Omental fat pad (tissue), 4 donors: ENCODE results near the gene RUNDC1. TPM values are rescaled to one million over a fixed set of nuclear protein-coding genes. Genes with fewer than 3 reads are reported as not detected.

Experiments used
- ATAC-seq: fragments of 150-250 bp; one replicate; pipeline ENCODE4 v1.9.1; 2016; ENCODE audit warnings: mild to moderate bottlenecking, moderate library complexity; ENCODE audit not compliant: low FRiP score
- DNase-seq: peaks from one replicate; pipeline ENCODE4 v3.0.0-alpha.2; 2019; ENCODE audit warnings: low spot score
- CTCF ChIP-seq, 3 donors: fragments of 450-650 bp; IDR thresholded peaks; one replicate each; pipeline ENCODE4 v1.5.1; 2016 to 2017; ENCODE audit warnings: antibody characterized with exemption in 3 of 3, mild to moderate bottlenecking in 3 of 3, moderate library complexity in 2 of 3
- total RNA-seq, 4 donors: library from RNA; depleted of rRNA; stranded (reverse); fragments of >200 nt; gene quantifications; one replicate each; pipeline ENCODE4 v1.1.0, GENCODE V29; 2016

Gene RUNDC1
- total RNA-seq, 4 donors from 2014 or later = 8.5 to 12.4 (median 10.6) TPM

DNA sequence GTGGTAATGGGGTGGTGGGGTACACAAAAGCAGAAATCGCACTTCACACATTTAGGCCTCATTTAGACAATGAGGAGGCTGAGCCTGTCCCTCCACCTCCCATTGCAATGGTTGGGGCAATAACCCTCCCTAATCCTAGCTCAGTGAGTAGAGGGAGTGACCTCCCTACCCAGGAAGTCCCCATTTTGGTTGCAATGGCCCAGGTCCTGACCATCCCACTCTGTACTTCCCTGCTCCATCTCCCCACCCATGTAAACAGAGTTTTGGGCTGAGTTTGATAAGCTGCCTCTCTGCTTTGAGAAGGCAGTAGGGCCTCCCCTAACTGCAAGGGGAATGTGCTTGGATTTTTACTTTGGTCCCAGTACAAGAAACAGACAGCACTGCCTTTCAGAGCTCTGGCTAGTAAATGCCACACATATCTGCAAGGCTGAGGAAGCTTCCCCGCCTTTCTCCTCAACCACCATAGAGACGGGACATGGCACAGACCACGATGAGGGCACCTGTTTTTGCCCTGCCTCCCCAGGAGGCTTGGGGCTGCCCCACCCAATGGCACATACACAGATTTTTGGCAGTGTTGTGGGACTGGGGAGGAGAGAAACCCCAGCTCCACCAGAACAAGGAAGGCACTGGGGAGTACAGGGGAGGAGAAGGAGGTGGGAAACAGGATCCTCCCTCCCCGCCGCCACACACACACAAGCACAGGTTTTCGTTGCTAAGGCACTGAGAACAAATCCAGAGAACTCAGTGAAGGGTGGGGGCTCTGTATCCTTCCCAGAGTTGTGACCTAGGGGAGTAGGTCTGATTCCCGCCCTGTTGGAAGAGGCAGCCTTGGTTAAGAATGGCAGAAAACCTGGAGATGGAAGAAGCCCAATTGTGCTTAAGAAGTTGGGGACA lies 34.5 kb downstream of the RUNDC1 start:
- TF ChIP-seq CTCF (IDR thresholded peaks at IDR 0.05) = no peak
- peak; percentile 5 for ATAC-seq
- DNase-seq = no peak

GRCh38 chr17:43015579-43015978 lies 35.2 kb downstream of the RUNDC1 start:
- no peak for TF ChIP-seq CTCF (IDR thresholded peaks at IDR 0.05)
- peak; percentile 46 for ATAC-seq
- DNase-seq = no peak

- ATAC-seq = no peak
- no peak for TF ChIP-seq CTCF (IDR thresholded peaks at IDR 0.05)
- no peak for DNase-seq
These were observed 35.9 kb downstream of the RUNDC1 start for GRCh38 chr17:43016216-43016615.

- ATAC-seq = no peak
- DNase-seq = no peak
- TF ChIP-seq CTCF (IDR thresholded peaks at IDR 0.05) = no peak
These were observed 37.9 kb downstream of the RUNDC1 start for GRCh38 chr17:43018008-43018853.

DNA sequence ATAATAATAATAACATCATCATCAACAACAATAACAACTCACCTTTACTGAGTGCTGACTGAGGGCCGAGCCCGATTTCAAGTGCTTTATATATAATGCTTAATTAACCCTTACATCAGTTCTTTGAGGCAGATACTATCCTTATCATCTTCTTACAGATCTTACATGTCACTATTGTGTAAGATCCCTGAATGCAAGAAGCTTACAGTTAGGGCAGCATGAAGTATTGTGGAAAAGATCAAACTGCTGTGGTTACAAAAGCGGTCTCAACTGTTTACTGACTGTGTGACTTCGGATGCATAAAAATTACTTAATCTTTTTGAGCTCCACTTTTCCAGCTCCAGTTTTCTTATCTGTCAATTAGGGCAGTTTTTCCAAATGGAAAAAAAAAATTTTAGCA lies 38.6 kb downstream of the RUNDC1 start:
- no peak for TF ChIP-seq CTCF (IDR thresholded peaks at IDR 0.05)
- ATAC-seq = no peak

GRCh38 chr17:43019418-43019817 lies 39.1 kb downstream of the RUNDC1 start:
- ATAC-seq = no peak
- no peak for DNase-seq
- no peak for TF ChIP-seq CTCF (IDR thresholded peaks at IDR 0.05)

More for the DNA sequence above, 38.6 kb downstream of the RUNDC1 start:
- no peak for DNase-seq
